Upper lobe of right lung (tissue), 1 donor: Measurements from ENCODE around the gene ZNF484. TPM values are rescaled to one million over a fixed set of nuclear protein-coding genes. Genes with fewer than 3 reads are reported as not detected.
"Not testable (repeated sequence)": the region's sequence is repeated elsewhere in the genome, so short reads cannot be mapped to it uniquely, and the experiment has no call there.

Experiments used
- ATAC-seq: fragments of 200-7000 bp; cut with Tn5 transposase; one replicate; pipeline ENCODE4 v1.9.1; 2020; ENCODE audit warnings: mild to moderate bottlenecking, moderate library complexity
- DNase-seq: peaks from one replicate; pipeline ENCODE4 v3.0.0-alpha.2; 2020
- H3K27ac ChIP-seq: fragments of 200-600 bp; one replicate; pipeline ENCODE4 v1.8.0; 2022
- H3K27me3 ChIP-seq: fragments of 200-600 bp; one replicate; pipeline ENCODE4 v1.8.0; 2022; ENCODE audit warnings: mild to moderate bottlenecking
- H3K36me3 ChIP-seq: fragments of 200-600 bp; one replicate; pipeline ENCODE4 v1.8.0; 2022
- H3K4me1 ChIP-seq: fragments of 200-600 bp; one replicate; pipeline ENCODE4 v1.8.0; 2022
- H3K4me3 ChIP-seq: fragments of 200-600 bp; one replicate; pipeline ENCODE4 v1.8.0; 2022; ENCODE audit warnings: mild to moderate bottlenecking
- H3K9me3 ChIP-seq: fragments of 200-600 bp; one replicate; pipeline ENCODE4 v1.8.0; 2022
- intact Hi-C: fragments of 100-400 bp; cut with DNase I; formaldehyde crosslinking; loops from one replicate; pipeline ENCODE4 v1.11.0; 2022
- total RNA-seq: library from RNA; stranded (reverse); fragmentation: NEBNext Ultra II Directional; extraction: Animal tissue kit (Norgen Biotek cat#: 25700); gene quantifications from one replicate; pipeline ENCODE4 v1.2.1, GENCODE V29; 2021
- TF ChIP-seq, protein P1 (sequence below): fragments of 200-600 bp; IDR thresholded peaks from one replicate; pipeline ENCODE4 v1.8.0; 2022; ENCODE audit warnings: antibody characterized with exemption
- donor health status: DM: no; HTN: yes; CAD: no; lungs with severe emphysema.

The ZNF484 gene
- total RNA-seq, 1 donor from 2014 or later: 8.8 TPM

DNA sequence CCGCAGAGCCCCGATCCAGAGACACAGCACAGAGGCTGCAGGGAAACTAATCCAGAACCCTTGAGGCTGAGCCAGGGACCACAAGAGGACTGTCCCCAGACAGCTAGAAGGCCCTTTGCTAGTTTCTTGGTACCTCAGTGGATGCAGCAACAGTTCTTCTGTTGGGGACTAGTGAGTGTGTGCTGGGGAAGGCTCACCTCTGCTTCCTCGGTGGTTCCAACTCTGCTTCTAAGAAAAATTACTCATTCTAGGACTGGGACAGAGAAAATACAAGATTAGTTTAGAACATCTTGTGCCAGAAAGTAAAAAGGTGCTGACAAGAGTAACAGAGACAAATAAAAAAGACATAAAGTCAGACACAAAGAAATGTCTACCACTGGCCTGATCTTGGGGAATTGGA, 19.5 kb upstream of the ZNF484 start:
- ATAC-seq (no peak), DNase-seq (no peak)
- Histone ChIP-seq H3K4me3 (no peak overlapping the region), H3K4me1 (no peaks in the 10 kb centered on the region), H3K27ac (no peak overlapping the region), H3K36me3 (no peaks in the 10 kb centered on the region), H3K27me3 (no peaks in the 10 kb centered on the region), H3K9me3 (no peaks in the 10 kb centered on the region)
- TF ChIP-seq, protein P1, sequence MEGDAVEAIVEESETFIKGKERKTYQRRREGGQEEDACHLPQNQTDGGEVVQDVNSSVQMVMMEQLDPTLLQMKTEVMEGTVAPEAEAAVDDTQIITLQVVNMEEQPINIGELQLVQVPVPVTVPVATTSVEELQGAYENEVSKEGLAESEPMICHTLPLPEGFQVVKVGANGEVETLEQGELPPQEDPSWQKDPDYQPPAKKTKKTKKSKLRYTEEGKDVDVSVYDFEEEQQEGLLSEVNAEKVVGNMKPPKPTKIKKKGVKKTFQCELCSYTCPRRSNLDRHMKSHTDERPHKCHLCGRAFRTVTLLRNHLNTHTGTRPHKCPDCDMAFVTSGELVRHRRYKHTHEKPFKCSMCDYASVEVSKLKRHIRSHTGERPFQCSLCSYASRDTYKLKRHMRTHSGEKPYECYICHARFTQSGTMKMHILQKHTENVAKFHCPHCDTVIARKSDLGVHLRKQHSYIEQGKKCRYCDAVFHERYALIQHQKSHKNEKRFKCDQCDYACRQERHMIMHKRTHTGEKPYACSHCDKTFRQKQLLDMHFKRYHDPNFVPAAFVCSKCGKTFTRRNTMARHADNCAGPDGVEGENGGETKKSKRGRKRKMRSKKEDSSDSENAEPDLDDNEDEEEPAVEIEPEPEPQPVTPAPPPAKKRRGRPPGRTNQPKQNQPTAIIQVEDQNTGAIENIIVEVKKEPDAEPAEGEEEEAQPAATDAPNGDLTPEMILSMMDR: no peak
- intact Hi-C loops: no loop called here

DNA sequence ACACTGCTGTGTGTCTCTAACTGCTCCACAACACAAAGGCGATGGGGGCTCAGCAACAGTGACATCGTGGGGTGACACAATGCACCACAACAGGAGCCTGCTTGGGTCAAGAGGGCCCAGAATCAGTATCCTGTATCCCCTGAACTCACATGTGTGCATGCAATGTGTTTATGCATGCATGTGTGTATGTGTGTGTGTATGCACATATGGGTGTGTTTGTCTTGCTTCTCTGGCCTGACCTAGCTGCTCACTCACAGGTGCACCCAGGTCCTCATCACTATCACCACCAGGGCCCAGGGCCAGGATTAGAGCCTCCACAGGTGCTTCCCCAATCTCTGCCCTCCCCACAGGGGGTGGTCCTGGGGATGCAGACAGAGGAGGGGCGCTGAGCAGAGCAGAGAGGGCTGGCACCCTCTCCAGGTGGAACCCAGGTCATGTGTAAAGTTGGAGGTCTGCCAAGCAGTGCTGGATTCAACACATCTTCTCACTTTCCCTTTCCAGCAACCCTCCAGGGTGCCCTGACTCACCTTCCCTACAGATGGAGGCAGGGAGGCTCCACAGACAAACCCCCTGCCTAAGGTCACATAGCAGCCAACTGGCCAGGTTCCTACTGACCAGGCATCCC, 18.1 kb upstream of the ZNF484 start:
- Histone ChIP-seq H3K4me3 (no peak overlapping the region), H3K27ac (no peak overlapping the region), H3K36me3 (no peaks in the 10 kb centered on the region), H3K9me3 (no peaks in the 10 kb centered on the region), H3K27me3 (no peaks in the 10 kb centered on the region), H3K4me1 (no peaks in the 10 kb centered on the region)
- no peak for DNase-seq
- intact Hi-C loops: no loop called here
- ATAC-seq: no peak
- TF ChIP-seq, protein P1: no peak

DNA sequence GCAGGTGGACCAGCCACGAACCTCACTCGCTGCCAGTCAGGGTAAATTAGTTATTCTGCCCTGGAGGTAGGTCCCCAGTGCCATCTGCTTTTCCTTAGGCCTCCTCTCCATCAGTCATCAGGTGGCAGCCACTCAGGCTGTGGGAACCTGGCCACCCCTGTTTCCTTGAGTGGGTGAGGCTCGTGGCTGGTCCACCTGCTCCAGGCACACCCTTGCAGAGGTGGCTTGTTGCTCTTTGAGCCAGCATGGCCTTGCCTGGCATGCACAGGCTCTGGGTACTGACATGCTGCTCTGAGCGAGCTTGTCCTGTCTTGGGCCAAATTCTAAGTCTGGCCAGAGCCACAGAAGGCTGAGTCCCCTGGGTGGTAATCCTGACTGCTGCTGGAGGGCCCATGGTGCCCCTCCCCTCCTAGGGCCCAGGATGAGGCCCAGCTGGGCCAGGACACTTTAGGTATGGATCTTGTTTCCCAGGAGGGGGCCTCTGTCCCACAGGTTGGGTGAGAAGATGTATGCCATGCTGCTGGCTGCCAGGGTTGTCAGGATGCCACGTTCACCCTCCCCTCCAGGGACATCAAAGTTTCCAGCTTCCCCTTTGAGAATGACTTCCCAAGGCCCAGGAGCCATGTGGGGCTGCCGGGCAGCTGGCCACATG, 17.0 kb upstream of the ZNF484 start:
- no peak for DNase-seq
- intact Hi-C loops: no loop called here
- TF ChIP-seq, protein P1: no peak

DNA sequence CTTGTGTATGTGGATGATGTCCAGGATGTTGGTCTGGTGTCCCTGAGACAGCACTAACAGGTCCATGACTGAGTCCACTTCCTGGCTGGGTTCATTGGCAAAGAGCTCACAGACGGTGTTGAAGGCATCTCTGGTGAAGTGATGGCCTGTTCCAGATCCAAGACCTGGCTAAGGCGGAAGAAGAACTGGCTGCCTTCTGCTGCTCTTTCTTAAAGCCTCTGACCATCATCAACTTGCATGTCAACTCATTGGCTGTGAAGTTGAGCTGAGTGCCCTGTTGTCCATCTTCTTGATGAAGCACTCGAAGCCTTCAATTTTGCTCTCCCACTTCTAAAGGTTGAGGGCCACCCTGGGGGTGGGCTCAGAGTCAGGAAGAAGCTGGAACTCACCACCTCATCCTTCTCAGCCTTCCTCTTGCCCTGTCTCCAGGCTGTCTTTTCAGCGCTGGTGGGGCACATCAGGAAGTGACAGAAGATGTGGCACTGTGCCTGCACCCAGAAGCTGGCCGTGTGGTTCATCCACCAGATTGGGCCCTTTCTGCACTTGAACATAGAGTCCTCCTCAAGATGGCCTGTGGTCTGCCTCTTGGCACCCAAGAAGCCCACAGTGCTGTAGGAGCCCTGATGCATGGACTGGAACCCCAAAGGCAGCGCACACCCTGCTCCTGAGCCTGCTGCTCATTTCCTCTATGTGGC, 16.2 kb upstream of the ZNF484 start:
- DNase-seq, ATAC-seq, H3K4me3 ChIP-seq, H3K27me3 ChIP-seq, H3K27ac ChIP-seq, H3K9me3 ChIP-seq, intact Hi-C loops, H3K4me1 ChIP-seq, H3K36me3 ChIP-seq: not testable (repeated sequence)

More for the DNA sequence above, 17.0 kb upstream of the ZNF484 start:
- no peak overlapping the region for H3K27ac ChIP-seq
- H3K4me1 ChIP-seq: no peaks in the 10 kb centered on the region
- no peaks in the 10 kb centered on the region for H3K27me3 ChIP-seq
- H3K36me3 ChIP-seq: no peaks in the 10 kb centered on the region
- H3K9me3 ChIP-seq: no peaks in the 10 kb centered on the region
- H3K4me3 ChIP-seq: no peak overlapping the region
- ATAC-seq: no peak

DNA sequence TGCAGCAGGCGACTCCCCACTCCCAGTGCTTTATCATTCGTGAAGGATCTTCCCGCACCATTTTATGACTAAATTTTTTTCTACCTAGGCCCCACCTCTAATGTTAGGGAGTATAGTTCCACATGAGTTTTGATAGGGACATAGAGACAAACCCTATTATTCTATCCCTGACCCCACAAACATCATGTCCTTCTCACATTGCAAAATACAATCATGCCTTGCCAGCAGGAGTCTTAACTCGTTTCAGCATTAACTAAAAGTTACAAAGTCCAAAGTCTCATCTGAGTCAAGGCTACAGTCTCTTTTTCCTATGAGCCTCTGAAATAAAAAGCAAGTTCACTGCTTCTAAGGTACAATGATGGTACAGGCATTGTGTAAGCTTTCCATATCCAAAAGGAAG, 14.4 kb upstream of the ZNF484 start:
- DNase-seq, ATAC-seq, H3K4me1 ChIP-seq, intact Hi-C loops, H3K27me3 ChIP-seq, H3K9me3 ChIP-seq, H3K4me3 ChIP-seq, H3K36me3 ChIP-seq, H3K27ac ChIP-seq: not testable (repeated sequence)

DNA sequence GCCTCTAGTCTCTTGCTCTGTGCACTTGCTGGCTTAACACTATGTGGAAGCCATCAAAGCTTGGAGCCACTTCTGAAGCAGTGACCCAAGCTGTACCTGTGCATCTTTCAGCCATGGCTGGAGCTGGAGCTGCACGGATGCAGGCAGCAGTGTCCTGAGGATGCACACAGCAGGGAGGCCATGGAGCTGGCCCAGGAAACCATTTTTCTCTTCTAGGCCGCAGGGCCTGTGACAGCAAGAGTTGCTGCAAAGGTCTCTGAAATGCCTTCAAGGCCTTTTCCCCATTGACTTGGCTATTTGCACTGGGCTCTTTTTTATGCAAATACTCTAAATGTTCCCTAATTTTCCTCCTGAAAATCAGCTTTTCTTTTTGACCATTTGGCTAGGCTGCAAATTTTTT, 12.9 kb upstream of the ZNF484 start:
- TF ChIP-seq, protein P1: no peak
- ATAC-seq (no peak), DNase-seq (no peak)
- H3K4me3 ChIP-seq: no peak overlapping the region
- no peaks in the 10 kb centered on the region for H3K9me3 ChIP-seq
- no peak overlapping the region for H3K27ac ChIP-seq
- intact Hi-C loops: no loop called here
- H3K36me3 ChIP-seq: no peaks in the 10 kb centered on the region
- no peaks in the 10 kb centered on the region for H3K4me1 ChIP-seq
- no peaks in the 10 kb centered on the region for H3K27me3 ChIP-seq
